Muscle of leg (tissue), 11 donors: Measurements from ENCODE around the gene GPR151. TPM values are rescaled to one million over a fixed set of nuclear protein-coding genes. Genes with fewer than 3 reads are reported as not detected.

Source experiments
- DNase-seq: peaks from one replicate; pipeline ENCODE4 v3.0.0; 2013
- H3K27ac ChIP-seq: one replicate; pipeline ENCODE4 v1.5.1; 2013; ENCODE audit warnings: mild to moderate bottlenecking, low read length, control low read depth
- H3K27me3 ChIP-seq: one replicate; pipeline ENCODE4 v1.6.1; 2013; ENCODE audit warnings: low read length; ENCODE audit not compliant: control insufficient read depth, insufficient read depth
- H3K36me3 ChIP-seq: one replicate; pipeline ENCODE4 v1.6.1; 2013; ENCODE audit warnings: low read length; ENCODE audit not compliant: control insufficient read depth, insufficient read depth
- H3K4me1 ChIP-seq: one replicate; pipeline ENCODE4 v1.6.1; 2013; ENCODE audit warnings: low read length; ENCODE audit not compliant: control insufficient read depth, insufficient read depth
- H3K4me3 ChIP-seq: one replicate; pipeline ENCODE4 v1.5.1; 2013; ENCODE audit warnings: low read length, control low read depth
- H3K9me3 ChIP-seq: replicated peaks from 2 replicates; pipeline ENCODE4 v1.6.1; 2013; ENCODE audit warnings: low read depth, low read length; ENCODE audit not compliant: control insufficient read depth
- WGBS: methylation state at CpG from one replicate; pipeline ENCODE4 v1.1.5; 2013; ENCODE audit warnings: missing lambda C conversion rate; ENCODE audit not compliant: insufficient coverage; 5-methylcytosine and 5-hydroxymethylcytosine counted together
- polyA plus RNA-seq, 8 donors: library from polyadenylated mRNA; unstranded; fragments of 120-200 nt; gene quantifications; one replicate each; pipeline versions ENCODE4 v1.2.1 to v1.2.3, GENCODE V29; 2013; ENCODE audit warnings: inconsistent platforms in 1 of 8, low replicate concordance in 1 of 8; ENCODE audit not compliant: insufficient read length in 8 of 8, insufficient read depth in 1 of 8
- total RNA-seq: library from RNA; stranded (reverse); fragments of 120-200 nt; gene quantifications from one replicate; pipeline ENCODE4 v1.2.4, GENCODE V29; 2013

GPR151 gene
- total and polyA plus RNA-seq, 9 donors = not detected

- H3K27me3 ChIP-seq = no peaks in the 10 kb centered on the region
- H3K9me3 ChIP-seq = no peaks in the 10 kb centered on the region
- no peak overlapping the region for H3K27ac ChIP-seq
- no peak overlapping the region for H3K4me3 ChIP-seq
- H3K36me3 ChIP-seq = peaks cover 8% of the 10 kb centered on the region
- no peak for DNase-seq
- WGBS = no CpG with 5 or more reads among the region's 3 CpGs
- H3K4me1 ChIP-seq = no peaks in the 10 kb centered on the region
Measured at GRCh38 chr5:146490089-146490843, 25.7 kb downstream of the GPR151 start.

DNA sequence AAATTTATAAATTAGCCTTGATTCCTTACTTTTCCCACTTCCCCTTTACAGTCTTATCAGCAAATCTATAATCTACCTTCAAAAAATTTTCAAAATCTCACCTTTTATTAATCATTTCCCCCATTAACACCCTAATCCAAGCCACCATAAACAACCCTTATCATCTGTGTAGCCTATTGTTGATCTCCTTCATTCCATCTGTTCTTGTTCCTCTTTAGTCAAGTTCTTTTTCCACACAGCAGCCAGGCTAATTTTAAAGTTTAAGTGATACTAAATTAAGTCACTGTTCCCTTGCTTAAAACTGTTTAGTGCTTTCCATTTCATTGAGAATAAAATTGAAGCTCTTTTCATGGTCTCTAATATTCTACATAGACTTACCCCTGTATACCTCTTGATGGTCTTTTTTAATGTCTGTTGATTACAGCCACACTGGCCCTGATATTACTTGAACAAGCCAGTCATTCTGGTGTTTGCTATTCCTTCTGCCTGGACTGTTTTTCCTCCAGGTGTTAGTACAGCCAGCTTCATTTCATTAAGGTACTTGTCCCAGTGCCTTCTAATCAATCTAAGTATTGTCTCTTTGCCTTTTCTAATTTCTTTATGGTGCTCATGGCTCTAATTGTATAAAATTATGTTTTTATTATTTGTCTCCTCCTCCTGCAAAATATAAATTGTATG lies 31.1 kb downstream of the GPR151 start:
- Histone ChIP-seq H3K9me3 (no peaks in the 10 kb centered on the region), H3K4me1 (no peaks in the 10 kb centered on the region), H3K4me3 (no peak overlapping the region), H3K36me3 (peaks cover 18% of the 10 kb centered on the region), H3K27ac (no peak overlapping the region), H3K27me3 (no peaks in the 10 kb centered on the region)
- no peak for DNase-seq

- WGBS = no CpG with 5 or more reads among the region's 2 CpGs
- no peak overlapping the region for H3K27ac ChIP-seq
- peaks cover 19% of the 10 kb centered on the region for H3K36me3 ChIP-seq
- H3K4me3 ChIP-seq = no peak overlapping the region
- no peaks in the 10 kb centered on the region for H3K27me3 ChIP-seq
- H3K9me3 ChIP-seq = no peaks in the 10 kb centered on the region
- H3K4me1 ChIP-seq = no peaks in the 10 kb centered on the region
- no peak for DNase-seq
Measured at GRCh38 chr5:146482775-146483174, 33.2 kb downstream of the GPR151 start.

DNA sequence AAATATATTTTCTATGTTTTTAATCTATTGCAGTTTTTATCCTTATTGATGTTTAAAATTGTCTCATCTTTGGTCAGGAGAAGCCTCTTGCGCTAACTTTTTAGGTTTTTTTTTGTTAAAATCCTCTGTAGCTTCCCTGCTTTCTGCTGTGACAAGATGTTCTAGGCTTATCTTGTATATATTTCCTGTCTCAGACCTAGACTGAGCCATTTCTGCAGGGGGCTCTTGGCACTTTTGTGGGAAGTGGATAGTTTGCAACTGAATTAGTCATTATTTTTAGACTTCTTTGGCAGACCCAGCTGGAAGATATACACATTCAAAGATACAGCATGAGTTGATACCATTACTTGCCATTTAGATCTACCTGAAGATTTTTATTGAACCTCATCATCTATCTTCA lies 40.1 kb downstream of the GPR151 start:
- DNase-seq = no peak
- no peaks in the 10 kb centered on the region for H3K9me3 ChIP-seq
- peaks cover 42% of the 10 kb centered on the region for H3K36me3 ChIP-seq
- H3K4me1 ChIP-seq = no peaks in the 10 kb centered on the region
- H3K27me3 ChIP-seq = no peaks in the 10 kb centered on the region
- no CpG with 5 or more reads among the region's 1 CpG for WGBS
- no peak overlapping the region for H3K4me3 ChIP-seq
- no peak overlapping the region for H3K27ac ChIP-seq

GRCh38 chr5:146475190-146475780 lies 40.7 kb downstream of the GPR151 start:
- H3K27me3 ChIP-seq = no peaks in the 10 kb centered on the region
- no peaks in the 10 kb centered on the region for H3K4me1 ChIP-seq
- H3K36me3 ChIP-seq = peaks cover 42% of the 10 kb centered on the region
- H3K9me3 ChIP-seq = no peaks in the 10 kb centered on the region
- WGBS = no CpG with 5 or more reads among the region's 4 CpGs
- H3K4me3 ChIP-seq = no peak overlapping the region
- no peak for DNase-seq
- H3K27ac ChIP-seq = no peak overlapping the region

DNA sequence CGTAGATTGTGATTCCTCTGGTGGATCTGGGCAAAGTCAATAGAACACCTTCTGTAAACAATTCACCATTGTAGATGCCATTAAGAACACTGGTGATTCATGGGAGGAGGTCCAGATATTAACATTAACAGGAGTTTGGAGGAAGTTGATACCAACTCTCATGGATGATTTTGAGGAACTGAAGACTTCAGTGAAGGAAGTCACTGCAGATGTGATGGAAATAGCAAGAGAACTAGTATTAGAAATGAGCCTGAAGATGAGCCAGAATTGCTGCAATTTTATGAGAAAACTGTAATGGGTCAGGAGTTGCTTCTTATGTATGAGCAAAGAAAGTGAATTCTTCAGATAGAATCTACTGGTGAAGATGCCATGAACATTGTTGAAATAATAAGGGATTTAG lies 41.9 kb downstream of the GPR151 start:
- Histone ChIP-seq H3K4me3 (no peak overlapping the region), H3K4me1 (no peaks in the 10 kb centered on the region), H3K36me3 (peaks cover 45% of the 10 kb centered on the region), H3K9me3 (no peaks in the 10 kb centered on the region), H3K27me3 (no peaks in the 10 kb centered on the region), H3K27ac (no peak overlapping the region)
- DNase-seq = peak; percentile 2
- WGBS = no CpG with 5 or more reads among the region's 1 CpG

DNA sequence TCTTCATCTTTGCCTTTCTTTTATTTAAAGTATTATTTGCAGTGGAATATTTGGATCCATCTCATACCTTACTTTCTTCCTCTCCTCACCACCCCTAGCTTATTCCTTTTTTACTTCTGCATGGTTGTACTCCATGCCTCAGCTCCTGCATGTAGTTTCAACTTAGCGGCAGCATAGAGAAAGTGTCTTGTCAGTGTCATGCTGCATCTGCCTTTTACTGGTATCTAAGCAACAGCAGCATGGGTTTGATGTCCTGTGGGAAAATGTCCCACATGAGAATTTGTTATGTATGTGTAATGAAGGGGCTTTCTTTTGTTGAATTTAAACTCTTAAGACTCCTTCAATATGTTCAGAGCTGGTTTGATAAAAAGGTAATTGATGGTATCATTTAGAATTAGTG lies 48.2 kb downstream of the GPR151 start:
- Histone ChIP-seq H3K9me3 (no peaks in the 10 kb centered on the region), H3K27ac (no peak overlapping the region), H3K4me3 (no peak overlapping the region), H3K36me3 (peaks cover 24% of the 10 kb centered on the region), H3K4me1 (no peaks in the 10 kb centered on the region), H3K27me3 (no peaks in the 10 kb centered on the region)
- no peak for DNase-seq
- WGBS = no CpG with 5 or more reads among the region's 1 CpG

GRCh38 chr5:146466521-146467349 lies 49.3 kb downstream of the GPR151 start:
- Histone ChIP-seq H3K9me3 (no peaks in the 10 kb centered on the region), H3K4me3 (no peak overlapping the region), H3K27me3 (no peaks in the 10 kb centered on the region), H3K36me3 (peaks cover 19% of the 10 kb centered on the region), H3K27ac (no peak overlapping the region), H3K4me1 (no peaks in the 10 kb centered on the region)
- peak; percentile 6 for DNase-seq
- 80% methylated on average over 1 of the region's 3 CpGs for WGBS

DNA sequence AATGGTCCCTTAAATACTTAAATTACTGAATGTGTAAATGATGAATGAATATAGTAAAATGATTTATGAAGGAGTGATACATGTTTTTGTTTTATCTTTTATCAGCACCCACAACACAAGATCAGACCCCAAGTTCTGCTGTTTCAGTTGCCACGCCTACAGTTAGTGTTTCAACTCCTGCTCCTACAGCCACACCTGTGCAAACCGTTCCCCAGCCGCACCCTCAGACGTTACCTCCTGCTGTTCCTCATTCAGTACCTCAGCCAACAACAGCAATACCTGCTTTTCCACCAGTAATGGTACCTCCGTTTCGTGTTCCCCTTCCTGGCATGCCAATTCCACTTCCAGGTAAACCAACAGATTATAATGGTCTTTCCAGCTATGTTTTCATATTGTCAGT lies 52.5 kb downstream of the GPR151 start:
- 90% methylated on average over 4 of the region's 6 CpGs for WGBS
- Histone ChIP-seq H3K36me3 (peaks cover 20% of the 10 kb centered on the region), H3K4me1 (no peaks in the 10 kb centered on the region), H3K9me3 (no peaks in the 10 kb centered on the region), H3K27me3 (no peaks in the 10 kb centered on the region), H3K4me3 (no peak overlapping the region), H3K27ac (no peak overlapping the region)
- DNase-seq = no peak
